Measurements from ENCODE around the gene OBSCN. TPM values are rescaled to one million over a fixed set of nuclear protein-coding genes. Genes with fewer than 3 reads are reported as not detected.

Gene OBSCN
- total RNA-seq, 2 experiments from 2014 or later: 12.3 to 14.4 TPM

GRCh38 chr1:228289239-228289849 is 81.5 kb downstream of the OBSCN start:
- H3K27me3 Mint-ChIP-seq (ENCODE audit: low read depth): no peaks in the 10 kb centered on the region
- DNase-seq: no peak
- ChIA-PET CTCF (no interaction called here), POLR2A (no interaction called here)
- peak; percentile 14 for ATAC-seq
- H3K36me3 Mint-ChIP-seq (ENCODE audit: low read depth): no peaks in the 10 kb centered on the region
- H3K27ac Mint-ChIP-seq: peak overlapping the region; percentile 64
- peaks cover 8% of the 10 kb centered on the region for H3K4me1 Mint-ChIP-seq (ENCODE audit: low read depth)
- H3K4me3 Mint-ChIP-seq: no peak overlapping the region
- no peaks in the 10 kb centered on the region for H3K9me3 Mint-ChIP-seq (ENCODE audit: insufficient read depth)

- H3K4me3 Mint-ChIP-seq: no peak overlapping the region
- no peaks in the 10 kb centered on the region for H3K36me3 Mint-ChIP-seq (ENCODE audit: low read depth)
- no peaks in the 10 kb centered on the region for H3K9me3 Mint-ChIP-seq (ENCODE audit: insufficient read depth)
- CTCF ChIA-PET: no interaction called here
- peaks cover 8% of the 10 kb centered on the region for H3K4me1 Mint-ChIP-seq (ENCODE audit: low read depth)
- no peak overlapping the region for H3K27ac Mint-ChIP-seq
- DNase-seq (no peak), ATAC-seq (no peak)
- H3K27me3 Mint-ChIP-seq (ENCODE audit: low read depth): no peaks in the 10 kb centered on the region
- POLR2A ChIA-PET: no interaction called here
Observed at GRCh38 chr1:228289996-228290881, 82.4 kb downstream of the OBSCN start.

- ChIA-PET POLR2A (no interaction called here), CTCF (no interaction called here)
- H3K27ac Mint-ChIP-seq: no peak overlapping the region
- no peak overlapping the region for H3K4me3 Mint-ChIP-seq
- H3K36me3 Mint-ChIP-seq (ENCODE audit: low read depth): no peaks in the 10 kb centered on the region
- peaks cover 2% of the 10 kb centered on the region for H3K9me3 Mint-ChIP-seq (ENCODE audit: insufficient read depth)
- no peaks in the 10 kb centered on the region for H3K27me3 Mint-ChIP-seq (ENCODE audit: low read depth)
- no peak for DNase-seq
- no peak for ATAC-seq
- H3K4me1 Mint-ChIP-seq (ENCODE audit: low read depth): peaks cover 8% of the 10 kb centered on the region
Observed at GRCh38 chr1:228291906-228292608, 84.2 kb downstream of the OBSCN start.

GRCh38 chr1:228292609-228292911 is 84.7 kb downstream of the OBSCN start:
- Mint-ChIP-seq H3K36me3 (ENCODE audit: low read depth) (no peaks in the 10 kb centered on the region), H3K4me3 (no peak overlapping the region), H3K27me3 (ENCODE audit: low read depth) (no peaks in the 10 kb centered on the region), H3K27ac (no peak overlapping the region), H3K9me3 (ENCODE audit: insufficient read depth) (peaks cover 7% of the 10 kb centered on the region), H3K4me1 (ENCODE audit: low read depth) (peaks cover 8% of the 10 kb centered on the region)
- POLR2A ChIA-PET: no interaction called here
- ATAC-seq (no peak), DNase-seq (no peak)
- CTCF ChIA-PET: no interaction called here

- Mint-ChIP-seq H3K36me3 (ENCODE audit: low read depth) (peaks cover 3% of the 10 kb centered on the region), H3K9me3 (ENCODE audit: insufficient read depth) (peaks cover 11% of the 10 kb centered on the region), H3K4me3 (no peak overlapping the region), H3K27me3 (ENCODE audit: low read depth) (no peaks in the 10 kb centered on the region), H3K27ac (no peak overlapping the region), H3K4me1 (ENCODE audit: low read depth) (peaks cover 8% of the 10 kb centered on the region)
- DNase-seq (no peak), ATAC-seq (no peak)
- ChIA-PET POLR2A (no interaction called here), CTCF (no interaction called here)
Observed at GRCh38 chr1:228293393-228293792, 85.5 kb downstream of the OBSCN start.

GRCh38 chr1:228293816-228294500 is 86.1 kb downstream of the OBSCN start:
- Mint-ChIP-seq H3K36me3 (ENCODE audit: low read depth) (peaks cover 6% of the 10 kb centered on the region), H3K4me3 (no peak overlapping the region), H3K27me3 (ENCODE audit: low read depth) (no peaks in the 10 kb centered on the region), H3K9me3 (ENCODE audit: insufficient read depth) (peaks cover 11% of the 10 kb centered on the region), H3K27ac (no peak overlapping the region), H3K4me1 (ENCODE audit: low read depth) (peaks cover 4% of the 10 kb centered on the region)
- CTCF ChIA-PET: no interaction called here
- ATAC-seq (no peak), DNase-seq (no peak)
- POLR2A ChIA-PET: no interaction called here

GRCh38 chr1:228294717-228295116 is 86.9 kb downstream of the OBSCN start:
- H3K36me3 Mint-ChIP-seq (ENCODE audit: low read depth): peaks cover 6% of the 10 kb centered on the region
- ChIA-PET POLR2A (no interaction called here), CTCF (no interaction called here)
- no peak for DNase-seq
- no peak for ATAC-seq
- no peak overlapping the region for H3K27ac Mint-ChIP-seq
- H3K4me3 Mint-ChIP-seq: no peak overlapping the region
- H3K4me1 Mint-ChIP-seq (ENCODE audit: low read depth): no peaks in the 10 kb centered on the region
- no peaks in the 10 kb centered on the region for H3K27me3 Mint-ChIP-seq (ENCODE audit: low read depth)
- peaks cover 11% of the 10 kb centered on the region for H3K9me3 Mint-ChIP-seq (ENCODE audit: insufficient read depth)

- no peaks in the 10 kb centered on the region for H3K4me1 Mint-ChIP-seq (ENCODE audit: low read depth)
- no peak overlapping the region for H3K27ac Mint-ChIP-seq
- DNase-seq (no peak), ATAC-seq (no peak)
- peaks cover 11% of the 10 kb centered on the region for H3K9me3 Mint-ChIP-seq (ENCODE audit: insufficient read depth)
- POLR2A ChIA-PET: no interaction called here
- peaks cover 6% of the 10 kb centered on the region for H3K36me3 Mint-ChIP-seq (ENCODE audit: low read depth)
- H3K4me3 Mint-ChIP-seq: no peak overlapping the region
- H3K27me3 Mint-ChIP-seq (ENCODE audit: low read depth): no peaks in the 10 kb centered on the region
- CTCF ChIA-PET: no interaction called here
Observed at GRCh38 chr1:228295201-228295600, 87.4 kb downstream of the OBSCN start.

GRCh38 chr1:228295981-228296380 is 88.1 kb downstream of the OBSCN start:
- DNase-seq (no peak), ATAC-seq (no peak)
- Mint-ChIP-seq H3K4me3 (no peak overlapping the region), H3K9me3 (ENCODE audit: insufficient read depth) (peaks cover 11% of the 10 kb centered on the region), H3K27ac (no peak overlapping the region), H3K4me1 (ENCODE audit: low read depth) (no peaks in the 10 kb centered on the region), H3K27me3 (ENCODE audit: low read depth) (no peaks in the 10 kb centered on the region), H3K36me3 (ENCODE audit: low read depth) (peaks cover 6% of the 10 kb centered on the region)
- ChIA-PET CTCF (no interaction called here), POLR2A (no interaction called here)

- CTCF ChIA-PET: no interaction called here
- Mint-ChIP-seq H3K4me3 (no peak overlapping the region), H3K27ac (no peak overlapping the region), H3K9me3 (ENCODE audit: insufficient read depth) (peaks cover 21% of the 10 kb centered on the region), H3K4me1 (ENCODE audit: low read depth) (no peaks in the 10 kb centered on the region), H3K36me3 (ENCODE audit: low read depth) (peaks cover 13% of the 10 kb centered on the region), H3K27me3 (ENCODE audit: low read depth) (no peaks in the 10 kb centered on the region)
- POLR2A ChIA-PET: no interaction called here
- no peak for DNase-seq
- ATAC-seq: no peak
Observed at GRCh38 chr1:228297242-228297641, 89.4 kb downstream of the OBSCN start.

- Mint-ChIP-seq H3K27me3 (ENCODE audit: low read depth) (no peaks in the 10 kb centered on the region), H3K4me3 (no peak overlapping the region), H3K4me1 (ENCODE audit: low read depth) (no peaks in the 10 kb centered on the region), H3K9me3 (ENCODE audit: insufficient read depth) (peaks cover 27% of the 10 kb centered on the region), H3K27ac (no peak overlapping the region), H3K36me3 (ENCODE audit: low read depth) (peaks cover 15% of the 10 kb centered on the region)
- DNase-seq (no peak), ATAC-seq (no peak)
- ChIA-PET CTCF (no interaction called here), POLR2A (no interaction called here)
Observed at GRCh38 chr1:228297822-228298221, 90.0 kb downstream of the OBSCN start.

GRCh38 chr1:228298471-228298870 is 90.6 kb downstream of the OBSCN start:
- H3K36me3 Mint-ChIP-seq (ENCODE audit: low read depth): peaks cover 16% of the 10 kb centered on the region
- CTCF ChIA-PET: no interaction called here

More at GRCh38 chr1:228298471-228298870, 90.6 kb downstream of the OBSCN start:
- Mint-ChIP-seq H3K27ac (no peak overlapping the region), H3K4me1 (ENCODE audit: low read depth) (no peaks in the 10 kb centered on the region), H3K27me3 (ENCODE audit: low read depth) (no peaks in the 10 kb centered on the region), H3K9me3 (ENCODE audit: insufficient read depth) (peaks cover 28% of the 10 kb centered on the region), H3K4me3 (no peak overlapping the region)
- ATAC-seq (no peak), DNase-seq (no peak)
- POLR2A ChIA-PET: no interaction called here
